ENCODE data around the gene CBARP.

The CBARP gene

DNA sequence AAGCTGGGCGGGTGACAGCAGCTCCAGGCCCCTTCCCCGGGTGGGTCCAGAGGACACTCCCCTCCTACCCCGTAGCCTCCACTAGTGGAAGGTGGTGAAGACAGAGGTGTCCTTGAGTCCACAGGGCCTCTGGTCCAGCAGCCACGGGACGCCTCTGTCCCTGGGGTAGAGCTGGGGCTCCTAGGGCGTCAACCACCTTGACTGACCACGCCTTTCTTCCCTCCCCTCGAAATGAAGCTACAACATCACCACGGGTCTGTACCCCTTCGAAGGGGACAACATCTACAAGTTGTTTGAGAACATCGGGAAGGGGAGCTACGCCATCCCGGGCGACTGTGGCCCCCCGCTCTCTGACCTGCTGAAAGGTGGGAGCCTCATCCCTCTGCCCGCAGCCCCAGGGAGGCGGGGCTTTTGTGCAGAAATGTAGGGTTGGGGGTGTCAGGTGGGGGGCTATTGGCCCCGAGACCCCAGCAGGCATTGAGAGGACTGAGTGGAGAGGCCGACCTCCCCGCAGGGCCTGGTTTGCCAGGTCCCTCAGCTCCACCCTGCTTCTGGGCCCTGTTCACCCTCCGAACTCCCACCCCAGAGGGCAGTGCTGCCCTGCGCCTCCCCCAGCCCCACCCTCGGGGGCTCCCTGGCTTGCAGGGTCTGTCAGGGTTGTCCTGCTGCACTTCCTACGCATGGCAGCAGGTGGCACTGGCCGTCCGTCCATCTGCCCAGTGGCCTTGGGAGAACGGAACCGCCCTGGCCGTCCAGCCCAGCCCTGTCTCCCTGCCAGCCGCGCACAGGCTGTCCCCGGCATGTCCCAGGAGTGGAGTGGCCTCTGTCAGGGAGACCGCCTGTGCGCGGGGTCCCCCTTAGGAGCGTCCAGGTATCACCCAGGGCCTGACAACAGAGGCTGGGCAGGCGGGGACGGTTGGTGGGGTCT is 16.6 kb downstream of the CBARP start:
- H3K36me3 ChIP-seq (ENCODE audit: control insufficient read depth, insufficient read depth, low read length), result peaks cover 7% of the 10 kb centered on the region
- H3K4me1 ChIP-seq (ENCODE audit: control insufficient read depth, insufficient read depth, low read length), result peaks cover 11% of the 10 kb centered on the region
- H3K9ac ChIP-seq (ENCODE audit: low read length), result no peak overlapping the region
- no peaks in the 10 kb centered on the region for H3K9me3 ChIP-seq (ENCODE audit: control insufficient read depth, low read length)
- no peaks in the 10 kb centered on the region for H3K27me3 ChIP-seq (ENCODE audit: control insufficient read depth, insufficient read depth, low read length)
- H3K4me3 ChIP-seq (ENCODE audit: low read length), result no peak overlapping the region

DNA sequence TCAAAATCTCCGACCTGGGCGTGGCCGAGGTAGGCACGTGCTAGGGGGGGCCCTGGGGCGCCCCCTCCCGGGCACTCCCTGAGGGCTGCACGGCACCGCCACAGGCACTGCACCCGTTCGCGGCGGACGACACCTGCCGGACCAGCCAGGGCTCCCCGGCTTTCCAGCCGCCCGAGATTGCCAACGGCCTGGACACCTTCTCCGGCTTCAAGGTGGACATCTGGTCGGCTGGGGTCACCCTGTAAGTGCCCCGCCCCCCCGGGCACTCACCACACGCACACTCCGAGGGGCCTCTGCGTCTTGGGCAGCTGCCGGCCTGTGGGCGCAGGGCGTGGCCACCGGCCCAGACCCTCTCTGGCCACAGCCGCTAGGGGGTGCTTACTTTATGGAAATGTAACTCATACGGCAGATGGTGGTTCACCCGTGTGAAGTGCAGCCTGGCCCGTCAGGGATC is 17.3 kb downstream of the CBARP start:
- peaks cover 11% of the 10 kb centered on the region for H3K4me1 ChIP-seq (ENCODE audit: control insufficient read depth, insufficient read depth, low read length)
- peaks cover 7% of the 10 kb centered on the region for H3K36me3 ChIP-seq (ENCODE audit: control insufficient read depth, insufficient read depth, low read length)
- no peak overlapping the region for H3K4me3 ChIP-seq (ENCODE audit: low read length)
- no peaks in the 10 kb centered on the region for H3K27me3 ChIP-seq (ENCODE audit: control insufficient read depth, insufficient read depth, low read length)
- no peaks in the 10 kb centered on the region for H3K9me3 ChIP-seq (ENCODE audit: control insufficient read depth, low read length)
- no peak overlapping the region for H3K9ac ChIP-seq (ENCODE audit: low read length)

DNA sequence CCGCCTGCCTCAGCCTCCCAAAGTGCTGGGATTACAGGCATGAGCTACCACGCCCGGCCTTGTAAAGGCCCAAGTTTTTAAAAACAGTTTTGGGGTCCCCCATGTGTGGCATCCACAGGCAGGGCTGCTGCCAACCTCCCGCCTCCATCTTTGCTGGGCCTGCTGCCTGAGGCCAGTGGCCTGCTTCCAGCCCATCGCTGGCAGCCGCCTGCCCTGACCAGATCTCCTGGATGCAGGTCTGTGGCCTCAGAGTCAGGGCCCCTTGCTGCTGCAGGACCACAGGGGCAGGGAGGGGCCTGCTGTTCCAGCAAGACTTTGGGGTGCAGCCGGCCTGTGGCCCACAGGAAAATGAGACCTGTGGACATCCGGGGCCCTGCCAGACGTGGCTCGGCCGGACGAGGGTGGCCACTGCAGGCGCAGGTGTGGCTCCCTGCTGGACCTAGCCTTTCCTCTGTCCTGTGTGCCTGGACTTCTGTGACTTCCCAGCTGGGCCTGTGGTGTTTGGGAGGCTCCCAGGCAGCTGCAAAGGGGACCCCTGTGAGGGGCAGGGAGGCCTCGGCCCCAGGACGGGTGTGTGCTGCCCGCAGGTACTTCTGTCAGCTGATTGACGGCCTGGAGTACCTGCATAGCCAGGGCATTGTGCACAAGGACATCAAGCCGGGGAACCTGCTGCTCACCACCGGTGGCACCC is 17.9 kb downstream of the CBARP start:
- no peaks in the 10 kb centered on the region for H3K27me3 ChIP-seq (ENCODE audit: control insufficient read depth, insufficient read depth, low read length)
- H3K4me1 ChIP-seq (ENCODE audit: control insufficient read depth, insufficient read depth, low read length), result peaks cover 17% of the 10 kb centered on the region
- H3K4me3 ChIP-seq (ENCODE audit: low read length), result no peak overlapping the region
- no peaks in the 10 kb centered on the region for H3K9me3 ChIP-seq (ENCODE audit: control insufficient read depth, low read length)
- H3K36me3 ChIP-seq (ENCODE audit: control insufficient read depth, insufficient read depth, low read length), result peaks cover 7% of the 10 kb centered on the region
- H3K9ac ChIP-seq (ENCODE audit: low read length), result no peak overlapping the region

DNA sequence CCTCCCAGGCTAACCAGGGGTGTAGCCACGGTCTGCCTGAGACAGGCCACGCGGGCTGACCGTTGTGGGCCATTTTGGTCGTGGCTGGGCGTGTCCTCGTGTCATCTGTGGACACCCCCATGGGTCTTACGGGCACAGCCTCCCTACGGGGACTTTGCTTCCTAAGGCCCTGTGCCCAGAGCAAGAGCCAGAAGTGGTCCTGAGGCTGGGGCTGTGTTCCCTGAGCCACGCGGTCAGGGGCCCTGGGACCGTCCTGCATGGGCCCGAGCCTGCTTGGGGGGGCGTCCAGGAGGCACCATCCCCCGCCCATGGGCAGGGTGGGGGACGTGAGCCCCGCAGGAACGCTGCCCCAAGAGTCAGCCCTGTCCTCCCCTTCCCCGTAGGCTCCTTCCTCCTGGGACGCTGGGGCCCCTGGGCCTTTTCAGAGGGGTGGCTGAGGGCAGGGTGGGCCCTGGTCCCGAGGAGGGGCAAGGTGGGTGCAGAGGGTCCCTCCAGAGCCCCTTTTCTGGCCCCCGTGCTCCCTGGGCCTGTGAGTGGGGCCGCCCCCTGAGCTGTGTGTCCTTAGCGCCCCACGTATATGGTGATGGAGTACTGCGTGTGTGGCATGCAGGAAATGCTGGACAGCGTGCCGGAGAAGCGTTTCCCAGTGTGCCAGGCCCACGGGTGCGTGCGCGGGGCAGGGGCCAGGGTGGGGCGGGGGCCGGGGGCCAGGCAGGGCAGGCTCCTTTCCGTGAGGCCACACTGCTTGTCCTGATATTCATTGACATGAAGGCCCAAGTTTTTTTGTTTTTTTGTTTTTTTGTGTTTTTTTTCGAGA is 18.8 kb downstream of the CBARP start:
- H3K4me3 ChIP-seq (ENCODE audit: low read length), result no peak overlapping the region
- no peaks in the 10 kb centered on the region for H3K9me3 ChIP-seq (ENCODE audit: control insufficient read depth, low read length)
- no peak overlapping the region for H3K9ac ChIP-seq (ENCODE audit: low read length)
- H3K4me1 ChIP-seq (ENCODE audit: control insufficient read depth, insufficient read depth, low read length), result peaks cover 26% of the 10 kb centered on the region
- peaks cover 7% of the 10 kb centered on the region for H3K36me3 ChIP-seq (ENCODE audit: control insufficient read depth, insufficient read depth, low read length)
- H3K27me3 ChIP-seq (ENCODE audit: control insufficient read depth, insufficient read depth, low read length), result no peaks in the 10 kb centered on the region

DNA sequence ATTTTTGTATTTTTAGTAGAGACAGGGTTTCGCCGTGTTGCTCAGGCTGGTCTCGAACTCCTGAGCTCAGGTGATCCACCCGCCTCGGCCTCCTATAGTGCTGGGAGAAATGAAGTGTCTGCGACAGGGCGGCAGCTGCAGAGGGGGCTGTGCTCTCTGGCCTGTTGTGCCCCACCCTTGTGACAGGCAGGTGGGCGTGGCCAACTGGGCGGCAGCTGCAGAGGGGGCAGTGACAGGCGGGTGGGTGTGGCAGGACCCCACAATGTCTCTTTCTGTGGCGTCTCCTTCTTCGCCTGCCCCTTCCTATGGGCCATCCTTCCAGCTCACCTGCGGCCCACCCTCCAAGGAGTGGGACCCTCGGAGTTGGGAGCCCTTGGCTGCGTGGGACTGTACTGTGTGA is 20.4 kb downstream of the CBARP start:
- Histone ChIP-seq H3K4me1 (ENCODE audit: control insufficient read depth, insufficient read depth, low read length) (peaks cover 34% of the 10 kb centered on the region), H3K4me3 (ENCODE audit: low read length) (no peak overlapping the region), H3K36me3 (ENCODE audit: control insufficient read depth, insufficient read depth, low read length) (no peaks in the 10 kb centered on the region), H3K27me3 (ENCODE audit: control insufficient read depth, insufficient read depth, low read length) (no peaks in the 10 kb centered on the region), H3K9me3 (ENCODE audit: control insufficient read depth, low read length) (no peaks in the 10 kb centered on the region), H3K9ac (ENCODE audit: low read length) (no peak overlapping the region)

DNA sequence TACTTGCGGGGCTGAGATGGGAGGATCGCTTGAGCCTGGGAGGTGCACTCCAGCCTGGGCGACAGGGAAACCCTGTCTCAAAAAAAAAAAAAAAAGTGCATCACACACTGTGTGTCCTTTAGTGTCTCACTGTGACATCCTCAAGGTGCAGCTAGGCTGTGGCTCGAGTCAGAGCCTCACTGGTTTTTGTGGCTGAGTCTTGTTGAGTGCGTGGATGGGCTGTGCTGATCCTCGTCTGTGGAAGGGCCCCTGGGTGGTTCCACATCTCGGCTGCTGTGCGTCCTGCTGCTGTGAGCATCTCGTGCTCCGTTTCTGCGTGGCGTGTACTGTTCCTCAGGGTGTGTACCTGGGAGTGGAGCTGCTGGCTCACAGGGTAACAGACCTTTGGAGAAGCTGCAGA is 21.0 kb downstream of the CBARP start:
- Histone ChIP-seq H3K36me3 (ENCODE audit: control insufficient read depth, insufficient read depth, low read length) (no peaks in the 10 kb centered on the region), H3K4me1 (ENCODE audit: control insufficient read depth, insufficient read depth, low read length) (peaks cover 36% of the 10 kb centered on the region), H3K4me3 (ENCODE audit: low read length) (no peak overlapping the region), H3K27me3 (ENCODE audit: control insufficient read depth, insufficient read depth, low read length) (no peaks in the 10 kb centered on the region), H3K9me3 (ENCODE audit: control insufficient read depth, low read length) (no peaks in the 10 kb centered on the region), H3K9ac (ENCODE audit: low read length) (no peak overlapping the region)

DNA sequence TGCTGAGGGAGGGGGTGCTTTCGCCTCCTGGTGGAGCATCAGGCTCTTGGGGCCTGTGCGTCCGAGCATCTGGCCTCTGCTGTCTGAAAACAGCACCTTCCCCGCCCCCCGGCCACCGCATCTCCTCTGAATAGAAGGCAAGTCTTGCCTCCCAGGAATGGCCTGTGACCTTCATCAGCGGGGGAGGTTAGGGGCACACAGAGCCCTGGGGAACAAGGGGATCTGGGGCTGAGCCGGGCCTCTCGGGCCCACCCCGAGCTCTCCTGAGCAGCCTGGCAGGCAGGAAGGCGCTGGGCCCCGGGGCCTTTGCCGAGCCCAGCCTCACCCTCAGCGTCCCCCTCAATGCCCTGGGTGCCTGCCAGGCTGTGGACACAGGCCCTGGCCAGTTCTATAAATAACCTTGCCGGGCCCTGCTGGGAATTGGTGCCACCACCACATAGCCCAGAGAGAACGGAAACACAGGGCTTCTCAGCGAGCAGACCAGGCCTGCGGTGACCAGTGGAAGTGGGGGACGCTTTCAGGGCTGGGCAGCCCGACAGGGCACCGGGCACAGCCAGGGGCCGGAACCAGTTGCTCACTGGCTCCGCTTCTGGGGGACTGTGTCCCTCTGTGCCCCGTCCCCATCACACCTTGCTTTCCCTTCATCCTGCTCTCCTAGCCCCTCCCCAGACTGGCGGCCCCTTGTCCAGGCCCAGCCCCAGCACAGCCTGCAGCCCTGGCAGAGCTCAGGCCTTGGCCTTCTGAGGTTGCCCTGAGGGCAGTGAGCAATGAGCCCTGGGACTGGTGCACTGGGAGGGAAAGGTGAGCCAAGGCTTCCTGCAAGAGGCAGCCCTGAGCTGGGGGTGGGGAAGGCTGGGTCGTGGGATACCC is 22.7 kb downstream of the CBARP start:
- H3K9me3 ChIP-seq (ENCODE audit: control insufficient read depth, low read length), result no peaks in the 10 kb centered on the region
- no peaks in the 10 kb centered on the region for H3K27me3 ChIP-seq (ENCODE audit: control insufficient read depth, insufficient read depth, low read length)
- H3K36me3 ChIP-seq (ENCODE audit: control insufficient read depth, insufficient read depth, low read length), result no peaks in the 10 kb centered on the region
- peaks cover 46% of the 10 kb centered on the region for H3K4me1 ChIP-seq (ENCODE audit: control insufficient read depth, insufficient read depth, low read length)
- H3K9ac ChIP-seq (ENCODE audit: low read length), result peak overlapping the region; percentile 47
- H3K4me3 ChIP-seq (ENCODE audit: low read length), result no peak overlapping the region

DNA sequence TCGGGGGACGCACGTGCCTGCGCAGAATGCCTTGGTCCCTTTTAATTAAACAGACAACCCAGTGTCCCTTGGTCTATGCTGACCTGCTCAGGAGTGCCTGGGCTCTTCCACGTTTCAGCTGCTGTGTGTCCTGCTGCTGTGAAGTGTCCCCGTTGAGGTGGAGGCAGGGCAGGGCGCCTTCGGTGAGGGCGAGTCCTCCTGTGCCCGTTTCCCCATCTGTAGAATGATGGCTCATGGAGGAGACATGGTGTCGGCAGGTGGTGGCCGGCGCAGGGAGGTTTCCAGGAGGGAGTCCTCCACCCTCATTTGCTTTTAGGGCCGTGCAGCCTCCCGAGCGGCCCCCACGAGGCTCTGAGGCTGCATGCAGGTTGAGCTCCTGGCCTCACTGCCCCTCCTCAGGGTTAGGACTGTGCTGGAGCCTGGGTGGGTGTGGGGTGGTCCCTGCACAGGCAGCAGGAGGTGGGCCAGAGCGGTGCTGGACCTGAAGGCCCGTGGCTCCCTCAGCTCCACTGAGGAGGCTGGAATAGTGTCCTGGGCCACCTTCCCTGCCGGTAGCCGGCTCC is 23.4 kb downstream of the CBARP start:
- Histone ChIP-seq H3K9me3 (ENCODE audit: control insufficient read depth, low read length) (no peaks in the 10 kb centered on the region), H3K36me3 (ENCODE audit: control insufficient read depth, insufficient read depth, low read length) (no peaks in the 10 kb centered on the region), H3K4me3 (ENCODE audit: low read length) (no peak overlapping the region), H3K27me3 (ENCODE audit: control insufficient read depth, insufficient read depth, low read length) (no peaks in the 10 kb centered on the region), H3K4me1 (ENCODE audit: control insufficient read depth, insufficient read depth, low read length) (peaks cover 53% of the 10 kb centered on the region), H3K9ac (ENCODE audit: low read length) (peak overlapping the region; percentile 47)

DNA sequence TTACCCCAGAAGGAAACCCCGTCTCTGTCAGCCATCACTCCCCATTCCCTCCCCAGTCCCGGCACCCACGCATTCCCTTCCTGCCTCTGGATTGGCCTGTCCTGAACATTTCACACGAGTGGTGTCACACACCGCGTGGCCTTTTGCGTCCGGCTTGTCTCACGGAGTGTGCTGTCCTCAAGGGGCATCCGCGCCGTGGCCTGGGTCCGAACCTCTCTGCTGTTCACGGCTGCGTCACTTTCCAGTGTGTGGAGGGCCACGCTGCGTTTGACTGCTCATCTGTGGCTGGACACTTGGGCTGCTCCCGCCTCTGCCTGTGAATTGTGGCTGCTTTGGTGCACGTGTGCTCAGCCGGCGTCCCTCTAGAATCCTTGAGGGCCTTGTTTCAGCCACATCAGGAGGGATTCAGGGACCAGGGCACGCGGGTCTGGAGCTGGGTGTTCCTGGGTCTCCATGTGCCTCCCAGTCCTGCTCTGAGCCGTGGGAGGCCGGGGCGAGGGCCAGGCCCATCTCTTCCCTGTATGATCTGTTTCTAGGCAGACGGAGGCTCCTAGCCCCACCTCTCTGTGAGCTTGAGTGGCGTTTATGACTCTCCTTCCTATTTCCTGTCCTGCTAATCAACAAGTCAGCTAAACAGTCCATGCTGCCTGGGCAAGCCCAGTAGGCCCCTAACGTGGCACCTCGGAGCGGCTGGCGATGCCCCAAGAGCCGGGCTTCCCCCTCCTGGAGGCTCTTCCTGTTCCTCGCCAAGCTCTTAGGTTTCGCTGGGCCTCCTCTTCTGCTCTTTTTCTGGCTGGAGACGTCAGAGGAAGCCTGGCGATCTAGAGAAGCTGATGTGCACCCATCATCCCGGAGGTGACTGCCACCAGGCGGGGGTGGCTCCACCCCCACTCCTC is 24.2 kb downstream of the CBARP start:
- Histone ChIP-seq H3K9me3 (ENCODE audit: control insufficient read depth, low read length) (no peaks in the 10 kb centered on the region), H3K4me3 (ENCODE audit: low read length) (no peak overlapping the region), H3K4me1 (ENCODE audit: control insufficient read depth, insufficient read depth, low read length) (peaks cover 60% of the 10 kb centered on the region), H3K36me3 (ENCODE audit: control insufficient read depth, insufficient read depth, low read length) (no peaks in the 10 kb centered on the region), H3K27me3 (ENCODE audit: control insufficient read depth, insufficient read depth, low read length) (no peaks in the 10 kb centered on the region), H3K9ac (ENCODE audit: low read length) (peak overlapping the region; percentile 47)

DNA sequence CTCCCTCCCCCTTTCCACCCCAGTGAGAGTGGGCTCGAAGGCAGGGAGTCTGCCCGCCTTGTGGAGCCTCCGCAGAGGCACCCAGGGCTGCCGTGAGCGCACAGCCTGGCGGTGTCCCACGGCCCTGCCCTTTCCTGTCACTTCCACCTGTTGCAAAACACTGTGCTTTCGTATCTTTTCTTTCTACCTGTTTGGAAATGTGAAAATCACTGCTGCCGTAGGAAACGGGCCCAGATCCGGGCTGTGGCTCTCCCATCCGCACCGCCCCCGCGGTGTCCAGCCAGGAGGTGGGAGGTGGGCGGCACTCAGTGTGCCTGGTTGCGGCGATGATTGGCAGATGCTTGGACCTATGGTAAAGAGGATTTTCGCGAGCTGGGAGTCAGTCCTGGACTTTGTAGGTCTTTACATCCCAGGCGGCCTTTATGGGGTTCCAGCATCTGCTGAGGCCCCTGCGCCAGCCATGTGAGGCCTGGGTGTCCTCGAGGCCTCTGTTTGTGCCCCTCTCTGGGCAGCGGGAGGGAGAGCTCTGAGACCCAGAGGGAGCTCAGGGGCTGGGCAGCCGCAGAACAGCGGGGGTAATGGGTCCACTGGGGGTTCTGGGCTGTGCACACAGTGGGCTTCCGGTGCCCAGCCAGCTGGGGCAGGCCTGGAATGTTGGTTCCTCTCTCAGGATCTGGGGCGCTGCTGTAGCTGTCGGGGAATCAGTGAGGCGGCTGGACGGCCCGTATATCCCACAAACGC is 26.1 kb downstream of the CBARP start:
- Histone ChIP-seq H3K4me1 (ENCODE audit: control insufficient read depth, insufficient read depth, low read length) (peaks cover 69% of the 10 kb centered on the region), H3K36me3 (ENCODE audit: control insufficient read depth, insufficient read depth, low read length) (no peaks in the 10 kb centered on the region), H3K9ac (ENCODE audit: low read length) (peak overlapping the region; percentile 15), H3K9me3 (ENCODE audit: control insufficient read depth, low read length) (no peaks in the 10 kb centered on the region), H3K27me3 (ENCODE audit: control insufficient read depth, insufficient read depth, low read length) (no peaks in the 10 kb centered on the region), H3K4me3 (ENCODE audit: low read length) (no peak overlapping the region)

All from mucosa of stomach (tissue), 1 donor.